ENCODE data around the gene RALGPS1.
"Not testable (repeated sequence)": the region's sequence is repeated elsewhere in the genome, so short reads cannot be mapped to it uniquely, and the experiment has no call there.

DNA sequence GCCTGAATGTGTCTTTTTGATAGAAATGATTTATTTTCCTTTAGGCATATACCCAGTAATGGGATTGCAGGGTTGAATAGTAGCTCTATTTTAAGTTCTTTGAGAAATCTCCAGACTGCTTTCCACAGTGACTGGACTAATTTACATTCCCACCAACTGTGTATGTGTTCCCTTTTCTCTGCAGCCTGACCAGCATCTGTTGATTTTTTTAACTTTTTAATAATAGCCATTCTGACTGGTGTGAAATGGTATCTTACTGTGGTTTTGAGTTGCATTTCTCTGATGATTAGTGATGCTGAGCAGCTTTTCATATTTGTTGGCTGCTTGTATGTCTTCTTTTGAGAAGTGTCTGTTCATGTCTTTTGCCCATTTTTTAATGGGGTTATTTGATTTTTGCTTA, 232.3 kb downstream of the RALGPS1 start:
- not testable (repeated sequence) for TF ChIP-seq MAZ (IDR thresholded peaks at IDR 0.05; ENCODE audit: borderline replicate concordance, low read depth, low read length); MAZ (CRISPR knock-in tag; IDR thresholded peaks at IDR 0.05; ENCODE audit: low read depth); BCL6 (CRISPR knock-in tag; IDR thresholded peaks at IDR 0.05); NONO (IDR thresholded peaks at IDR 0.05); NONO (CRISPR knock-in tag; conservative IDR thresholded peaks at IDR 0.05); TGIF2 (CRISPR knock-in tag; IDR thresholded peaks at IDR 0.05); SMC3 (IDR thresholded peaks at IDR 0.05; ENCODE audit: low read length); ZBTB1 (CRISPR knock-in tag; IDR thresholded peaks at IDR 0.05; ENCODE audit: borderline replicate concordance); MEIS1 (CRISPR knock-in tag; IDR thresholded peaks at IDR 0.05; ENCODE audit: borderline replicate concordance); FOXK1 (CRISPR knock-in tag; IDR thresholded peaks at IDR 0.05; ENCODE audit: borderline replicate concordance, low read depth); SP1 (IDR thresholded peaks at IDR 0.05); SP1 (CRISPR knock-in tag; IDR thresholded peaks at IDR 0.05); ZNF660 (CRISPR knock-in tag; IDR thresholded peaks at IDR 0.05; ENCODE audit: borderline replicate concordance, low read depth); ZSCAN29 (CRISPR knock-in tag; conservative IDR thresholded peaks at IDR 0.05)
- TF ChIP-seq, protein P1, sequence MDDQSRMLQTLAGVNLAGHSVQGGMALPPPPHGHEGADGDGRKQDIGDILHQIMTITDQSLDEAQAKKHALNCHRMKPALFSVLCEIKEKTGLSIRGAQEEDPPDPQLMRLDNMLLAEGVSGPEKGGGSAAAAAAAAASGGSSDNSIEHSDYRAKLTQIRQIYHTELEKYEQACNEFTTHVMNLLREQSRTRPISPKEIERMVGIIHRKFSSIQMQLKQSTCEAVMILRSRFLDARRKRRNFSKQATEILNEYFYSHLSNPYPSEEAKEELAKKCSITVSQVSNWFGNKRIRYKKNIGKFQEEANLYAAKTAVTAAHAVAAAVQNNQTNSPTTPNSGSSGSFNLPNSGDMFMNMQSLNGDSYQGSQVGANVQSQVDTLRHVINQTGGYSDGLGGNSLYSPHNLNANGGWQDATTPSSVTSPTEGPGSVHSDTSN (CRISPR knock-in tag; IDR thresholded peaks at IDR 0.05; ENCODE audit: borderline replicate concordance): not testable (repeated sequence)
- TF ChIP-seq, protein P2, sequence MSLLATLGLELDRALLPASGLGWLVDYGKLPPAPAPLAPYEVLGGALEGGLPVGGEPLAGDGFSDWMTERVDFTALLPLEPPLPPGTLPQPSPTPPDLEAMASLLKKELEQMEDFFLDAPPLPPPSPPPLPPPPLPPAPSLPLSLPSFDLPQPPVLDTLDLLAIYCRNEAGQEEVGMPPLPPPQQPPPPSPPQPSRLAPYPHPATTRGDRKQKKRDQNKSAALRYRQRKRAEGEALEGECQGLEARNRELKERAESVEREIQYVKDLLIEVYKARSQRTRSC (CRISPR knock-in tag; IDR thresholded peaks at IDR 0.05; ENCODE audit: low read depth): not testable (repeated sequence)

Measured in HepG2 (cell line).